Astrocyte (in vitro differentiated cells and primary cell): ENCODE measurements around the gene NCK2. TPM values are rescaled to one million over a fixed set of nuclear protein-coding genes. Genes with fewer than 3 reads are reported as not detected.

Experiments used
- DNase-seq: peaks from one replicate; pipeline ENCODE4 v3.0.0-alpha.2; 2010; ENCODE audit warnings: low read depth
- FAIRE-seq: peaks from 2 replicates; lab custom pipeline; 2011; peaks lifted over from hg19 to GRCh38; lab: Jason Lieb, UNC
- H2AFZ ChIP-seq: 2 replicates; pipeline ENCODE4 v1.6.0; 2012; ENCODE audit warnings: low read depth, low read length, inconsistent platforms
- H3K27ac ChIP-seq: 2 replicates; pipeline ENCODE4 v1.5.1; 2011; ENCODE audit warnings: low read depth, low read length, inconsistent platforms
- H3K27me3 ChIP-seq: 2 replicates; pipeline ENCODE4 v1.6.0; 2011; ENCODE audit warnings: low read length, inconsistent platforms; ENCODE audit not compliant: insufficient read depth
- H3K36me3 ChIP-seq: 2 replicates; pipeline ENCODE4 v1.5.1; 2011; ENCODE audit warnings: low read length, inconsistent platforms; ENCODE audit not compliant: insufficient read depth
- H3K4me1 ChIP-seq: 2 replicates; pipeline ENCODE4 v1.5.1; 2011; ENCODE audit warnings: low read length, inconsistent platforms; ENCODE audit not compliant: insufficient read depth
- H3K4me2 ChIP-seq: 2 replicates; pipeline ENCODE4 v1.6.0; 2012; ENCODE audit warnings: low read length, inconsistent platforms
- H3K4me3 ChIP-seq: 2 replicates; pipeline ENCODE4 v1.5.1; 2011; ENCODE audit warnings: low read depth, mild to moderate bottlenecking, low read length, inconsistent platforms; ENCODE audit not compliant: insufficient read depth
- H3K79me2 ChIP-seq: 2 replicates; pipeline ENCODE4 v1.6.0; 2012; ENCODE audit warnings: mild to moderate bottlenecking, low read length, inconsistent platforms; ENCODE audit not compliant: insufficient read depth
- H3K9ac ChIP-seq: 2 replicates; pipeline ENCODE4 v1.6.0; 2012; ENCODE audit warnings: mild to moderate bottlenecking, low read length, inconsistent platforms
- H3K9me3 ChIP-seq: 2 replicates; pipeline ENCODE4 v1.5.1; 2012; ENCODE audit warnings: low read depth, mild to moderate bottlenecking, low read length, inconsistent platforms; ENCODE audit not compliant: insufficient read depth
- H4K20me1 ChIP-seq: 2 replicates; pipeline ENCODE4 v1.6.0; 2012; ENCODE audit warnings: low read length, inconsistent platforms; ENCODE audit not compliant: insufficient read depth
- H3K27ac Mint-ChIP-seq: one replicate; pipeline ENCODE4 v1.8.0; 2021; ENCODE audit warnings: mild to moderate bottlenecking, mixed read lengths; ENCODE audit not compliant: unreplicated experiment
- H3K27me3 Mint-ChIP-seq: one replicate; pipeline ENCODE4 v1.8.0; 2021; ENCODE audit warnings: low read depth, mixed read lengths; ENCODE audit not compliant: unreplicated experiment
- H3K36me3 Mint-ChIP-seq: one replicate; pipeline ENCODE4 v1.8.0; 2021; ENCODE audit warnings: low read depth, mixed read lengths; ENCODE audit not compliant: unreplicated experiment
- H3K4me1 Mint-ChIP-seq: one replicate; pipeline ENCODE4 v1.8.0; 2021; ENCODE audit warnings: low read depth, mixed read lengths; ENCODE audit not compliant: unreplicated experiment
- H3K4me3 Mint-ChIP-seq: one replicate; pipeline ENCODE4 v1.8.0; 2021; ENCODE audit warnings: mild to moderate bottlenecking, moderate library complexity, mixed read lengths; ENCODE audit not compliant: unreplicated experiment
- H3K9me3 Mint-ChIP-seq: one replicate; pipeline ENCODE4 v1.8.0; 2021; ENCODE audit warnings: mild to moderate bottlenecking, mixed read lengths; ENCODE audit not compliant: unreplicated experiment
- EZH2 ChIP-seq: IDR thresholded peaks from 2 replicates; pipeline ENCODE4 v1.6.1; 2012; ENCODE audit warnings: mild to moderate bottlenecking, low read length, inconsistent platforms; ENCODE audit not compliant: insufficient read depth
- total RNA-seq: library from RNA; stranded (reverse); gene quantifications from 2 replicates; pipeline ENCODE4 v1.2.1, GENCODE V29; 2021
- TF ChIP-seq, protein P1 (sequence below): IDR thresholded peaks from 2 replicates; pipeline ENCODE4 v1.5.1; 2011; ENCODE audit warnings: low read depth, mild to moderate bottlenecking, inconsistent platforms, low read length, moderate library complexity; ENCODE audit not compliant: insufficient read depth

Gene NCK2
- total RNA-seq, 1 donor from 2014 or later, result 61.6 TPM

DNA sequence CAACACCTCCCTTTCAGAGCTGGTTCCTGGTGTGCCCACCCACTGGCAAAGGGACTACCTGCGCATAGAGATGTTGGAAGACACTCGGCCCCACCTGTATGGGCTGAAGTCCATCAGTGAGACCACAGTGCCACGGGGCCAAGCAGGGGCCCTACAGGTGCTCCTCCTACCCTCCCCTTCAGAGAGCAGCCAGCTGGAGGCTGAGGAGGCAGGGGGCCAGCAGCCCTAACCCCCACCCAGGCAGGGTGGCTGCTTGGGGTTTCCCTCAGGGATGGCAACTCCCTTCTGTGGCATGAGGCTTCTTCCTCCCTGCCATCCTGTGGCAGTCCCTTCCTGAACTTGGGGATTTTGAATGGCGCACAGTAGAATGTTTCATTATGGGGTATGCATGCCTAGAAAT, 125.3 kb downstream of the NCK2 start:
- peaks cover 62% of the 10 kb centered on the region for H4K20me1 ChIP-seq
- H3K4me1 Mint-ChIP-seq, result peaks cover 44% of the 10 kb centered on the region

DNA sequence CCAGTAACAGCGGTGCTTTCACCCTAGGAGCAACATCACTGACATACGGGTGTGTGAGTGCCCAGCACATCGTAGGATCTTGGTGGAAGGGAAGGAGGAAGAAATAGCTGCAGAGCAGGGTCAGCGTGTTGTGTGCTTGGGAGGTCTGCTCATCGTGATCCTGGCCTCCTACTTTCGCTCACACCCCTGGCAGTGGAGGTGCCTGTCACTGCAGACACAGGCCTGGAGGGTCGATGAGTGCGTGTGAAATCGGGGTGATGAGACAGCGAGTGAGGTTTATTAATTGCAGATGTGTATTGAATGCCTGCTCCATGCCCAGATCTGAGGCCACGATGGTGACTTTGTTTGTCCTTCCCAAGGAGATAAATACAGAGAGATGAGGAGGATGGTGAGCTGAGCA, 126.1 kb downstream of the NCK2 start:
- H3K27ac Mint-ChIP-seq, result no peak overlapping the region
- Histone ChIP-seq H2AFZ (no peak overlapping the region), H3K9ac (no peak overlapping the region), H3K4me2 (no peak overlapping the region), H3K4me1 (peaks cover 29% of the 10 kb centered on the region), H3K9me3 (no peaks in the 10 kb centered on the region), H3K36me3 (no peaks in the 10 kb centered on the region), H4K20me1 (peaks cover 62% of the 10 kb centered on the region), H3K4me3 (no peak overlapping the region), H3K27me3 (no peaks in the 10 kb centered on the region), H3K27ac (no peak overlapping the region), H3K79me2 (peaks cover 46% of the 10 kb centered on the region)
- no peak overlapping the region for H3K4me3 Mint-ChIP-seq
- DNase-seq (no peak), FAIRE-seq (no peak)
- peaks cover 47% of the 10 kb centered on the region for H3K4me1 Mint-ChIP-seq
- H3K36me3 Mint-ChIP-seq, result peaks cover 5% of the 10 kb centered on the region
- no peaks in the 10 kb centered on the region for H3K27me3 Mint-ChIP-seq
- H3K9me3 Mint-ChIP-seq, result no peaks in the 10 kb centered on the region
- TF ChIP-seq, protein P1, sequence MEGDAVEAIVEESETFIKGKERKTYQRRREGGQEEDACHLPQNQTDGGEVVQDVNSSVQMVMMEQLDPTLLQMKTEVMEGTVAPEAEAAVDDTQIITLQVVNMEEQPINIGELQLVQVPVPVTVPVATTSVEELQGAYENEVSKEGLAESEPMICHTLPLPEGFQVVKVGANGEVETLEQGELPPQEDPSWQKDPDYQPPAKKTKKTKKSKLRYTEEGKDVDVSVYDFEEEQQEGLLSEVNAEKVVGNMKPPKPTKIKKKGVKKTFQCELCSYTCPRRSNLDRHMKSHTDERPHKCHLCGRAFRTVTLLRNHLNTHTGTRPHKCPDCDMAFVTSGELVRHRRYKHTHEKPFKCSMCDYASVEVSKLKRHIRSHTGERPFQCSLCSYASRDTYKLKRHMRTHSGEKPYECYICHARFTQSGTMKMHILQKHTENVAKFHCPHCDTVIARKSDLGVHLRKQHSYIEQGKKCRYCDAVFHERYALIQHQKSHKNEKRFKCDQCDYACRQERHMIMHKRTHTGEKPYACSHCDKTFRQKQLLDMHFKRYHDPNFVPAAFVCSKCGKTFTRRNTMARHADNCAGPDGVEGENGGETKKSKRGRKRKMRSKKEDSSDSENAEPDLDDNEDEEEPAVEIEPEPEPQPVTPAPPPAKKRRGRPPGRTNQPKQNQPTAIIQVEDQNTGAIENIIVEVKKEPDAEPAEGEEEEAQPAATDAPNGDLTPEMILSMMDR, result no peak
- no peak for TF ChIP-seq EZH2

More for the DNA sequence above, 125.3 kb downstream of the NCK2 start:
- Histone ChIP-seq H3K4me1 (peaks cover 35% of the 10 kb centered on the region), H3K9ac (no peak overlapping the region), H3K4me3 (no peak overlapping the region), H3K9me3 (no peaks in the 10 kb centered on the region), H3K27me3 (no peaks in the 10 kb centered on the region), H3K79me2 (peaks cover 45% of the 10 kb centered on the region), H3K36me3 (no peaks in the 10 kb centered on the region), H2AFZ (no peak overlapping the region), H3K27ac (no peak overlapping the region), H3K4me2 (no peak overlapping the region)
- DNase-seq (no peak), FAIRE-seq (no peak)
- Mint-ChIP-seq H3K36me3 (peaks cover 5% of the 10 kb centered on the region), H3K9me3 (no peaks in the 10 kb centered on the region), H3K27ac (no peak overlapping the region), H3K4me3 (no peak overlapping the region), H3K27me3 (no peaks in the 10 kb centered on the region)
- TF ChIP-seq, protein P1, result no peak
- TF ChIP-seq EZH2, result no peak

GRCh38 chr2:105872142-105872728, 127.5 kb downstream of the NCK2 start:
- no peak overlapping the region for H2AFZ ChIP-seq
- no peaks in the 10 kb centered on the region for H3K27me3 Mint-ChIP-seq
- H3K4me3 Mint-ChIP-seq, result no peak overlapping the region
- peaks cover 18% of the 10 kb centered on the region for H3K4me1 ChIP-seq
- no peak overlapping the region for H3K27ac Mint-ChIP-seq
- H3K9ac ChIP-seq, result no peak overlapping the region
- no peak for DNase-seq
- no peaks in the 10 kb centered on the region for H3K27me3 ChIP-seq
- peaks cover 36% of the 10 kb centered on the region for H3K4me1 Mint-ChIP-seq
- H3K4me2 ChIP-seq, result no peak overlapping the region
- no peak overlapping the region for H3K27ac ChIP-seq
- no peak for TF ChIP-seq EZH2
- TF ChIP-seq, protein P1, result no peak
- no peak for FAIRE-seq
- no peaks in the 10 kb centered on the region for H3K36me3 ChIP-seq
- peaks cover 10% of the 10 kb centered on the region for H3K36me3 Mint-ChIP-seq
- H3K4me3 ChIP-seq, result no peak overlapping the region
- H3K9me3 ChIP-seq, result no peaks in the 10 kb centered on the region
- H3K9me3 Mint-ChIP-seq, result no peaks in the 10 kb centered on the region
- H4K20me1 ChIP-seq, result peaks cover 60% of the 10 kb centered on the region
- peaks cover 51% of the 10 kb centered on the region for H3K79me2 ChIP-seq
